Ascending aorta (tissue), 2 donors: ENCODE results near the gene UBE2E2. TPM values are rescaled to one million over a fixed set of nuclear protein-coding genes. Genes with fewer than 3 reads are reported as not detected.

Source experiments
- DNase-seq, 2 donors: peaks; one replicate each; pipeline ENCODE4 v3.0.0-alpha.2; 2019; ENCODE audit warnings: low spot score in 2 of 2
- H3K27ac ChIP-seq, 2 donors: fragments of 200-600 bp; sonication (generic); one replicate each; pipeline ENCODE4 v1.5.1; 2016 to 2017; ENCODE audit warnings: mild to moderate bottlenecking in 1 of 2
- H3K27me3 ChIP-seq: fragments of 200-600 bp; sonication (generic); one replicate; pipeline ENCODE4 v1.5.1; 2017
- H3K36me3 ChIP-seq, 2 donors: fragments of 200-600 bp; sonication (generic); one replicate each; pipeline ENCODE4 v1.5.1; 2016
- H3K4me1 ChIP-seq, 2 donors: fragments of 200-600 bp; sonication (generic); one replicate each; pipeline ENCODE4 v1.5.1; 2016 to 2017; ENCODE audit warnings: mild to moderate bottlenecking in 1 of 2
- H3K4me3 ChIP-seq, 2 donors: fragments of 200-600 bp; sonication (generic); one replicate each; pipeline ENCODE4 v1.5.1; 2016 to 2017; ENCODE audit warnings: mild to moderate bottlenecking in 1 of 2
- H3K9me3 ChIP-seq, 2 donors: fragments of 200-600 bp; sonication (generic); one replicate each; pipeline ENCODE4 v1.5.1; 2016
- intact Hi-C: fragments of 100-400 bp; cut with DNase I; formaldehyde crosslinking; loops from one replicate; pipeline ENCODE4 v1.15.1; 2023
- total RNA-seq: library from RNA; depleted of rRNA; stranded (reverse); fragments of >200 nt; gene quantifications from one replicate; pipeline ENCODE4 v1.1.0, GENCODE V29; 2016
- TF ChIP-seq, protein P1 (sequence below), 3 experiments: fragments of 200-600 bp in 2 of 3; fragments of 450-650 bp in 1 of 3; sonication (generic) in 2 of 3; IDR thresholded peaks; one replicate each; pipeline ENCODE4 v1.5.1; 2016 to 2019; ENCODE audit warnings: antibody characterized with exemption in 3 of 3, mild to moderate bottlenecking in 1 of 3, moderate library complexity in 1 of 3

Gene UBE2E2
- total RNA-seq, 1 donor from 2014 or later, result 5.3 TPM

DNA sequence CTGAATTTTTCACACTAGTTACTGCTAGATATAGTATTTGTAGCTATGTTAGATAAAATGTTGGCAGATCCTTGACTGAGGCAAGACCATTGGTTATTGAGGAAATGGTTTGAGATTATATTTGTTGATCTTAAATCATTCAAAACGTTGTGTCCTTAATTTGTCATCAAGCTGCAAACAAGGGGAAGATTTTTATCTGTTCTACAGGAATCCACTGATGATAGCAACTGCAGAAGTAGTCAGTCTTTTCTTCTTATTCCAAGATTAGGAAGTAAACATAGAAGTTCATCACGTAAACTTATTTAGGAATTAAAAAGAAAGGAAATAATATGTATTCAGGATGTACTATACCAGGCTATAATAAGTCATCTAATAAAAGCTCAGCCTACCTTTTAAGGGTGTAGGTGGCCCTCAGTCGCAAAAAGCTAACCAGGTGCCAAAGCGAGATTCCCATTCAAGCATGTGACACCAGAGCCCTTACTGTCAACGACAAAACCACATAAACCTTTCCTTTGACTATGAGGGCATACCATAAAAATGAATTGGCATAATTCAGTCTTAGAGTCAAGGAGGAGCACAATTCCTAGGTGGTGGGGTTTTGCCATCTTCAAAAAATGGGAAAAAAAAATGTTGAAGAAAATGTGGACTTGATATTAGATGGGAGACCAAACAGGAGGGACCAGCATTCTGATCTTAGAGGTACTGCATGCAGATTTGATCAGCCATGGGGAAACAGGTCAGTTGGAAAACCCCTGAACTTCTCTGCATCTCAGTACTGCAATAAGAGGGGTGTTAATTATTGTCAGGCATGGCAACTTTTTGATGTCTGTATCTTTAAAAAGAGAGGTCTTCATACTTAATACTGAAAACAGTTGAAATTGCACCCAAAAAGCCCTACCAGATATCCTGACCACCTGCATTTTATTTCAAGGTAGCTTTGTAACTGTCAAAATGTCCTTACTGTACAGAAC is 390.1 kb downstream of the UBE2E2 start:
- no peaks in the 10 kb centered on the region for H3K9me3 ChIP-seq
- TF ChIP-seq, protein P1, sequence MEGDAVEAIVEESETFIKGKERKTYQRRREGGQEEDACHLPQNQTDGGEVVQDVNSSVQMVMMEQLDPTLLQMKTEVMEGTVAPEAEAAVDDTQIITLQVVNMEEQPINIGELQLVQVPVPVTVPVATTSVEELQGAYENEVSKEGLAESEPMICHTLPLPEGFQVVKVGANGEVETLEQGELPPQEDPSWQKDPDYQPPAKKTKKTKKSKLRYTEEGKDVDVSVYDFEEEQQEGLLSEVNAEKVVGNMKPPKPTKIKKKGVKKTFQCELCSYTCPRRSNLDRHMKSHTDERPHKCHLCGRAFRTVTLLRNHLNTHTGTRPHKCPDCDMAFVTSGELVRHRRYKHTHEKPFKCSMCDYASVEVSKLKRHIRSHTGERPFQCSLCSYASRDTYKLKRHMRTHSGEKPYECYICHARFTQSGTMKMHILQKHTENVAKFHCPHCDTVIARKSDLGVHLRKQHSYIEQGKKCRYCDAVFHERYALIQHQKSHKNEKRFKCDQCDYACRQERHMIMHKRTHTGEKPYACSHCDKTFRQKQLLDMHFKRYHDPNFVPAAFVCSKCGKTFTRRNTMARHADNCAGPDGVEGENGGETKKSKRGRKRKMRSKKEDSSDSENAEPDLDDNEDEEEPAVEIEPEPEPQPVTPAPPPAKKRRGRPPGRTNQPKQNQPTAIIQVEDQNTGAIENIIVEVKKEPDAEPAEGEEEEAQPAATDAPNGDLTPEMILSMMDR (IDR thresholded peaks at IDR 0.05), result no peak
- H3K27me3 ChIP-seq, result no peaks in the 10 kb centered on the region
- H3K4me1 ChIP-seq, result no peaks in the 10 kb centered on the region
- no peak overlapping the region for H3K4me3 ChIP-seq
- H3K27ac ChIP-seq, result no peak overlapping the region
- intact Hi-C loops, result no loop called here
- no peak for DNase-seq
- no peaks in the 10 kb centered on the region for H3K36me3 ChIP-seq

DNA sequence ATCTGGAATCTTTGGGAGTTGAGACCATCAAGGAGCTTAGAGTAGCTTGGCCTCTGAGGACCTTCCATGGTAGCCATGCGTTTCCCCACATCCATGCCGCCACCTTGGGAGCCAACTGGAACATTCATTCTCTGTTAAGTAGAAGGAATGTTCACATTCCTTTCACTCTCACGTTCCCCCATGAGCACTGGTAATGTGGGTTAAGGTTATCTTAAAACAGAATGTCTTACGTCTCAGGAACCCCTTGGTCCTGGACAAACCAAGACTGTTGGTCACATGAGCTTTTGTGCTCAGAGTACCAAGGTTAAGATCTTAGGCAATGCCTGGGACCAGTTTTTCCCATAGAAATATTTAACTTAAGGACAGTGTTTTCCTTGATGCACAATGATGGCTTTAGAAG is 390.9 kb downstream of the UBE2E2 start:
- no peak for DNase-seq
- TF ChIP-seq, protein P1 (IDR thresholded peaks at IDR 0.05), result no peak
- H3K27me3 ChIP-seq, result no peaks in the 10 kb centered on the region
- no peaks in the 10 kb centered on the region for H3K36me3 ChIP-seq
- H3K4me3 ChIP-seq, result no peak overlapping the region
- H3K4me1 ChIP-seq, result no peaks in the 10 kb centered on the region
- intact Hi-C loops, result no loop called here
- no peak overlapping the region for H3K27ac ChIP-seq
- no peaks in the 10 kb centered on the region for H3K9me3 ChIP-seq

DNA sequence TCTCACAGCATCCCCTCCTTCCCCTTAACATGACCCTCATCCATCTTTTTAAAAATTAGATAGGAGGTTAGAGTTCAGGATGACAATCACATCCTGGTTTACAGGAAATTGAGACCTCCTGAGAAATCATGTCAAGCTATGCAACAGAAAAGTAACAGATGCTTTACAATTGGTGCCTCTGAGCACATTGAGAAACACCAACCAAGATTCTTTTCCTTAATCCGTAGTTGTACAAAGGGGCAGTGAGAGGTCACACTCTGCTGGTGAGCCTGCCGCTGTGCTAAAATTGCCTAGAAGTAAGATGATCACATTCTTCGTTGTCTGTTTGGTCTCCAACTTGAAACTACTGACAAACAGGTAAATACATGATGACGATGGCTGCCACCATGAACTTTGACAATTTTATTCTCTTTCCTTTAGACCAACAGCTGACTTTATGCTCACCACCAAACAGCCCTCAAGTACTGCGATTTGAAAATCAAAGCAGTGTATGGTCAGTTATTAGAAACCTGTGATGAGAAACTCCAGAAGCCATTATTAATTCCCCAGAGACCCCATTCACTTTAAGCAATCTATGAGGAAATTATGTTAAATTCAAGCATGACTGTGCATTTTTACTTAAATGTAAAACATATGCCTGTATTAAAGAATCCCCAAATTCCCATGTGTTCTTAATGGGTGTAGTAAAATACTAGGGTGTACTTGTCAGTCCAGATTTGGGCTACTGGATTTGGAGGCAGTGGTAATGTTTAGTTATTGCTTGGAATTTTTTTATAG is 392.0 kb downstream of the UBE2E2 start:
- Histone ChIP-seq H3K4me3 (no peak overlapping the region), H3K27me3 (no peaks in the 10 kb centered on the region), H3K27ac (no peak overlapping the region), H3K4me1 (no peaks in the 10 kb centered on the region), H3K9me3 (no peaks in the 10 kb centered on the region), H3K36me3 (no peaks in the 10 kb centered on the region)
- intact Hi-C loops, result no loop called here
- no peak for DNase-seq
- TF ChIP-seq, protein P1 (IDR thresholded peaks at IDR 0.05), result no peak

- H3K27ac ChIP-seq, result no peak overlapping the region
- H3K27me3 ChIP-seq, result no peaks in the 10 kb centered on the region
- DNase-seq, result no peak
- H3K4me3 ChIP-seq, result no peak overlapping the region
- H3K36me3 ChIP-seq, result no peaks in the 10 kb centered on the region
- TF ChIP-seq, protein P1 (IDR thresholded peaks at IDR 0.05), result no peak
- H3K4me1 ChIP-seq, result peaks cover 0 to 4% of the 10 kb centered on the region in 2 donors
- intact Hi-C loops, result no loop called here
- no peaks in the 10 kb centered on the region for H3K9me3 ChIP-seq
Observed at GRCh38 chr3:23595851-23596250, 392.7 kb downstream of the UBE2E2 start.

- no peaks in the 10 kb centered on the region for H3K36me3 ChIP-seq
- H3K27me3 ChIP-seq, result no peaks in the 10 kb centered on the region
- no peaks in the 10 kb centered on the region for H3K9me3 ChIP-seq
- DNase-seq, result no peak
- peaks cover 0 to 8% of the 10 kb centered on the region in 2 donors for H3K4me1 ChIP-seq
- H3K4me3 ChIP-seq, result no peak overlapping the region
- no peak overlapping the region for H3K27ac ChIP-seq
- intact Hi-C loops, result no loop called here
- TF ChIP-seq, protein P1 (IDR thresholded peaks at IDR 0.05), result no peak
Observed at GRCh38 chr3:23600167-23600871, 397.2 kb downstream of the UBE2E2 start.
